T47D (cell line): ENCODE measurements around the gene ZBTB12.
"Not testable (repeated sequence)": the region's sequence is repeated elsewhere in the genome, so short reads cannot be mapped to it uniquely, and the experiment has no call there.

Experiments
- DNase-seq, 2 experiments: peaks; one replicate each; pipeline versions ENCODE4 v3.0.0 to v3.0.0-alpha.2; 2011 to 2012; ENCODE audit warnings: low read depth in 1 of 2, low spot score in 1 of 2
- JUND ChIP-seq: IDR thresholded peaks from 2 replicates; pipeline ENCODE4 v1.6.1; 2012; ENCODE audit warnings: low read depth
- in situ Hi-C: cut with HindIII; loops from 2 replicates; pipeline ENCODE4 v1.10.0; 2016; ENCODE audit warnings: low sequenced_read_pairs, low pct_unique_long_range_greater_than_20kb

The ZBTB12 gene

GRCh38 chr6:31935823-31936222, 33.9 kb upstream of the ZBTB12 start:
- no peak for DNase-seq
- in situ Hi-C loops: no loop called here
- no peak for TF ChIP-seq JUND

DNA sequence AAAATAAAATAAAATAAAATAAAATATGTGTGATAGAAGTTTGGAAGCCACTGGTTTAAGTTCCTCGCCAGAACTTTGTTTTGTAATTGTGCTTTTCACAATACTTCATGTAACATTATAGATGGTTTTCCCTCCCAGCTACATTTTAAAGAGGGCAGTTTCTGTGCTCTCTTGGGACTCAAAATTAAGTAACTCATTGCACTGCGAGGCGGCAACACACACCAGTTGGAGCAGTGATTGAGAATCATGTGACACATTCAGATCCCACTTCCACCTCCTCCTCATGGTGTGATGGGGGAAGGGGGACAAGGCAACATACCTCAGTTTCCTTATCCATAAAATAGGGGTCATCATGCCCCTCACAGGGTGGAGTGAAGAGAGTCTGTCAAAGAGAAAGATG, 33.1 kb upstream of the ZBTB12 start:
- TF ChIP-seq JUND: no peak
- in situ Hi-C loops: no loop called here
- no peak for DNase-seq

- no peak for DNase-seq
- in situ Hi-C loops: no loop called here
- TF ChIP-seq JUND: no peak
These were observed 31.7 kb upstream of the ZBTB12 start for GRCh38 chr6:31933537-31933936.

GRCh38 chr6:31932137-31932536, 30.3 kb upstream of the ZBTB12 start:
- DNase-seq, in situ Hi-C loops: not testable (repeated sequence)

DNA sequence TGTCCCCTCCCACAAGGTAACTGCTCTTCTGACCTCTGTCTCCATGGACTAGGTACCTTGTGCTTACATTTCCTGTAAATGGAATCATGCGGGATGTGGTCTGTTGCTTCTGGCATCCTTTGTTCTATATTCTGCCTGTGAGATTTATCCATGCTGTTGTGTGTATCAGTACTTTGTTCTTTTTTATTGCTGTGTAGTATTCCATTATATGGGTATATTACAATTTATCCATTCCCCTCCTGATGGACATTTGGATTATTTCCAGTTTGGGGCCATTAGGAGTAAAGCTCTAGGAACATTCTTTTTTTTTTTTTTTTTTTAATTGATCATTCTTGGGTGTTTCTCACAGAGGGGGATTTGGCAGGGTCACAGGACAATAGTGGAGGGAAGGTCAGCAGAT, 29.1 kb upstream of the ZBTB12 start:
- TF ChIP-seq JUND: no peak
- in situ Hi-C loops: no loop called here
- DNase-seq: no peak

- in situ Hi-C loops: no loop called here
- TF ChIP-seq JUND: no peak
- DNase-seq: no peak
These were observed 26.7 kb upstream of the ZBTB12 start for GRCh38 chr6:31928672-31928939.

DNA sequence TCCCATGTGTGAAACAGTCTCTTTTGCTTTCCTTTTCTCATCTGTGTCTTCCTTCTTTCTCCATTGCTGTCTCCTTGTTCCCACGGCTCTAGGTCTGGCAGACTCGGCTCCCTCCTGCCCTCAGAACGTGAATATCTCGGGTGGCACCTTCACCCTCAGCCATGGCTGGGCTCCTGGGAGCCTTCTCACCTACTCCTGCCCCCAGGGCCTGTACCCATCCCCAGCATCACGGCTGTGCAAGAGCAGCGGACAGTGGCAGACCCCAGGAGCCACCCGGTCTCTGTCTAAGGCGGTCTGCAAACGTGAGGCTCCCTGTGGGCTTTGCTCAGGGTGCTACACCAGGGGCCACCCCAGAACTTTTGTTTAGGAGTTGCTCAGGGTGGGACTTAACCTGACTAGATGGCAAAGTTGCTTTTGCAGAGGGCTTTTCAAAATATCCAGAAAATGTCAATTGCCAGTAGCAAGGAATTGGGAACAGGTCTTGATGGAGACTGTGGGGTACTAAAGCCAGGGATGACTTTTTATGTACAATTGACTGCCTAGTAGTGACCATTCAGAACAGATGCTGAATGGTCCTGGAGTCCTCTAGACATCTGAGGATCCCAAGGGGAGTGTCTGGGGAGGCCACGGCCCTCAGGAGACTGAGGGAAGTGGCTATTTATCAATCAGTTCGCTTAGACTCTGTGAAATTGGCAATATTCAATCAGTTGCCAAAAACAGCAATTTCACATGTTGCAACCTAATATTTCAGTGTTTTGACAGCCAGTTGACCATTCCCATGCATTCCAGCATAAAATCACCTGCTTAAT, 26.2 kb upstream of the ZBTB12 start:
- TF ChIP-seq JUND: no peak
- in situ Hi-C loops: no loop called here
- no peak for DNase-seq

GRCh38 chr6:31927242-31927862, 25.5 kb upstream of the ZBTB12 start, which contains the start of gene C2:
Gene C2, plus strand, starts transcription at chr6:31927717. Its CDS starts 36 bp downstream, at chr6:31927753.
- no peak for DNase-seq
- in situ Hi-C loops: no loop called here
- TF ChIP-seq JUND: no peak

DNA sequence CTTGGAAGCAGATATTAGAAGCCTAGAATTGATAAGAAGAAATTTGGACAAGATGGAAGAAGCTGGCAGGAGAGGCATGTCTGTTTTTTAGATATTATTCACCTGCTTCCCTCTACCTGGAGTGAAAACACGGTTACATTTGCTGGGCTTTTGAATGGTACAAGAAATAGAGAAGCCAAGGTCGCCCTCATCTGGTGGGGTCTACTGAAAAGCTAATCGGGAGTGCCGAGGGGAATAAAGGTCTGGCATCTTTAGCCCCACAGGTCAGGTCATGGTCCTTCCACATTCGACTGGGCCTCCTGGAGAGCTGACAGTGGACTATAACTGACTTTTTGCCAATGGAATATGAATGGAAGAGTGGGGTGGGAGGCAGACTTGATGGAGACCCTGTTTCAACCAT, 21.1 kb upstream of the ZBTB12 start:
- in situ Hi-C loops: no loop called here
- peak in 1 of 2 experiments; percentile 36 for DNase-seq
- no peak for TF ChIP-seq JUND

- in situ Hi-C loops: no loop called here
- TF ChIP-seq JUND: no peak
- no peak for DNase-seq
These were observed 18.9 kb upstream of the ZBTB12 start for GRCh38 chr6:31920811-31921210.

GRCh38 chr6:31919624-31920303, 17.9 kb upstream of the ZBTB12 start:
- TF ChIP-seq JUND: no peak
- peak in 1 of 2 experiments; percentile 45 for DNase-seq
- in situ Hi-C loops: no loop called here

- in situ Hi-C loops: no loop called here
- no peak for DNase-seq
These were observed 16.3 kb upstream of the ZBTB12 start for GRCh38 chr6:31918069-31918720.

GRCh38 chr6:31915756-31916155, 13.9 kb upstream of the ZBTB12 start:
- peak in 1 of 2 experiments; percentile 72 for DNase-seq
- in situ Hi-C loops: no loop called here
- no peak for TF ChIP-seq JUND

More at GRCh38 chr6:31918069-31918720, 16.3 kb upstream of the ZBTB12 start:
- TF ChIP-seq JUND: no peak
